GM12865 (cell line): Measurements from ENCODE around the gene ACADVL.

Source experiments
- DNase-seq: peaks from one replicate; pipeline ENCODE4 v3.0.0; 2010; ENCODE audit warnings: low read depth
- H3K4me3 ChIP-seq: 2 replicates; pipeline ENCODE4 v1.5.1; 2011; ENCODE audit warnings: mild to moderate bottlenecking, low read depth, low read length, control low read depth
- CTCF ChIP-seq: IDR thresholded peaks from 2 replicates; pipeline ENCODE4 v1.5.1; 2011; ENCODE audit warnings: low read length, control low read depth, low read depth, inconsistent platforms; ENCODE audit not compliant: insufficient read depth; ENCODE audit errors: missing control alignments

The ACADVL gene

DNA sequence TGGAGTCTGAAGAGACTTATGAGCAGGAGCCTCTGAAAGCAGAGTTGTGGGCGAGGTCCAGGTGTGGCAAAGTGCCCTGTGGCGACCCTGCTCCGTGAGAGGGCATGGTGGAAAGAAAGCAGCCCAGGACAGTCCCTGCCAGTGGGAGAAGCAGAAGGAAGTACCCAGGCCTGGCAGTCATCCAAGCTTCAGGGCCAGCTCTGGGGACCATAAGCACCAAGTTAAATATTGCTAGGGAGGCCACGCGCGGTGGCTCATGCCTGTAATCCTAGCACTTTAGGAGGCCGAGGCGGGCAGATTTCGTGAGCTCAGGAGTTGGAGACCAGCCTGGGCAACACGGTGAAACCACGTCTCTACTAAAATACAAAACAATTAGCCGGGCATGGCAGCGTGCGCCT lies 35.6 kb upstream of the ACADVL start:
- no peak for TF ChIP-seq CTCF
- no peak for DNase-seq
- H3K4me3 ChIP-seq, result no peak overlapping the region

DNA sequence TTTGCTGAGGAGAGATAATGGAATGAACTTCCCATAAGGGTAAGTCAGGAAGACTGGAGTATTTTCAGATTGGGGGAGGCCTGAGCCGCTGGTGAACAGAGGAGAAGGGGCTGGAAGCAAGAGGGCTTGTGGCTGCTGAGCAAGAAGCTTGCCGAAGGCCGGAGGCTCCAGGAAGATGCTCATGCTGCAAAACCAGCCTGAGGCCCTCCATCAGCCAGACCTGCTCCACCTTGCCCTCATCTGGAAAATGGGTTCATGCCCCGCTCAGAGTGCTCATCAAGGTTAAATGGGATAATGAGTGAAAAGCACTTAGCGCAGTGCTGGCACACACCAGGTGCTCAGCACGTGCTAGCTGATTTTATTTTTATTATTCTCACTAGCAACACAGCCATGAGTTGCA lies 35.1 kb upstream of the ACADVL start:
- DNase-seq, result no peak
- TF ChIP-seq CTCF, result no peak
- no peak overlapping the region for H3K4me3 ChIP-seq

- no peak for DNase-seq
- no peak overlapping the region for H3K4me3 ChIP-seq
Observed at GRCh38 chr17:7186241-7186640, 33.5 kb upstream of the ACADVL start.

DNA sequence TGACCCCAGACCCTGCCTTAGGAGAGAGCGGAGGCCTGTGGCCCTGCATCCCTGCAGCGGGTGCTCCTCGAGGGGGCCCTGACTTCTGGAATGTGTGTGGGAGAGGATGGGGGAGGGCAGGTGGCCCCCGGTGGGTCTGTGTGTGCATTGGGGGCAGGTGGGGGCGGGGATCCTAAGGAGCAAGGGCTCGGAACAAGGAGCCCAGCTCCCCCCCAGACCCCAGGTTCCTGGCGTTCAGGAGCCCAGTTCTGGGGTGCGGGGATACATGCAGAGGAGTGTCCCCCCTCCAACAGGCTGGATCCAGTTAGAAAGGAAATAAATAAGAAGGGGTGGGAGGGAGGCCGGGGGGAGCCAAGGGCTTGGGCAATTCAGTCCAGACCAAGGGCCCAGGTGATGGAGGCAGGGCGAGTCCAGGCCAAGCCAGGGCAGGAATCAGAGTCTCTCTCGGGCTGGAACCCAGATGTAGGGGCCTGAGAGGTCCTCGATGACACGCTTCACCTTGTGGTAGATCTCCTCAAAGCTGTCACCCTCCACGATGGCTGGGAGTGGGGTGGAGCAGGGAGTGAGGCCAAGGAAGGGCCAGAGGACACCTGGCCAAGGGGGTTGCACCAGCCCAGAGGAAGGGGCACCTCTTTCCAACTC lies 29.3 kb upstream of the ACADVL start:
- no peak for TF ChIP-seq CTCF
- no peak overlapping the region for H3K4me3 ChIP-seq
- DNase-seq, result no peak

More at GRCh38 chr17:7186241-7186640, 33.5 kb upstream of the ACADVL start:
- TF ChIP-seq CTCF, result peak; percentile 29

- TF ChIP-seq CTCF, result no peak
- DNase-seq, result no peak
- H3K4me3 ChIP-seq, result no peak overlapping the region
Observed at GRCh38 chr17:7191069-7191468, 28.7 kb upstream of the ACADVL start.

DNA sequence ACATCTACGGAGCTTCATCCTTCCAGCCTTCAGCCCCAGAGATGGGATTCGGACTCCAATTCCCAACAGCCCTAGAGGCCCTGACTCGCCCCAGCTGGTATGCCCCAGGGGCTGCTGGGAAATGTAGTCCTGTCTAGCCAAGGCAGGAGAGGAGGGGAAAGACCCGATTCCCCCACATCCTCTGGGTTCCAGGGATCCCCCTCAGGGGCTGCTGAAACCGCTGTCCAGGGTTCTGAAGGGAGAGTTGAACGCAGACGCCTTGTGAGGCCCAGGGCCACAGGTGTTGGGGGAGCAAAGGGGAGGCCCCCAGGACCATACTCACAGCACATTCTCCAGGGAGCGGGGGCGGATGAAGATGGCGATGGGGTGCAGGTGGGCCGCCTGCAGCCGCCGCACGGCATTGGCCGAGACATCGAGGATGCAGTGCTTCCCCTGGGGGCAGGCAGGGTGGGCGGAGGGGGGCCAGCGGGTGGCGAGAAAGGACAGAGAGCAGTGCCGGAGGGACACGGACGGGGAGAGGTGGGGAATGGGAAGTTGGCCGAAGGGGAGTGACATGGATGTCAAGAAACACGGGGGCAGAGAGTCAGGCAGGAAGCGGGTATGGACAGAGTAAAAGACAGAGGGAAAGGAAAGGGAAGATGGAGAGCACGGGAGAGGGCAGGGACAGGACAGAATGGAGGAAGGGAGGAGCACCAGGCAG lies 28.0 kb upstream of the ACADVL start:
- peak; percentile 44 for DNase-seq
- H3K4me3 ChIP-seq, result no peak overlapping the region
- no peak for TF ChIP-seq CTCF
